ENCODE results near the gene TMEM196.

- TF ChIP-seq CTCF (IDR thresholded peaks at IDR 0.05; ENCODE audit: low read depth, low read length) (no peak), EZH2phosphoT487 (IDR thresholded peaks at IDR 0.05; ENCODE audit: low read depth) (no peak)
Observed at GRCh38 chr7:19692111-19692828, 81.1 kb downstream of the TMEM196 start.

Data from OCI-LY3 (cell line).